ENCODE measurements around the gene ENAH.

The ENAH gene

GRCh38 chr1:225613006-225613405, 39.9 kb downstream of the ENAH start:
- no peak overlapping the region for H3K27ac ChIP-seq (ENCODE audit: low read depth, low read length, poor library complexity, severe bottlenecking)
- H3K4me3 ChIP-seq (ENCODE audit: low read depth, low read length, poor library complexity, severe bottlenecking) = no peak overlapping the region
- H3K4me1 ChIP-seq (ENCODE audit: insufficient read depth, low read length, severe bottlenecking) = no peaks in the 10 kb centered on the region
- H4K20me1 ChIP-seq (ENCODE audit: insufficient read depth, low read length) = no peaks in the 10 kb centered on the region
- no peak overlapping the region for H3K4me2 ChIP-seq (ENCODE audit: low read length)
- H3K9me2 ChIP-seq (ENCODE audit: low read depth, low read length) = no peaks in the 10 kb centered on the region
- no peak for TF ChIP-seq EZH2 (IDR thresholded peaks at IDR 0.05; ENCODE audit: borderline replicate concordance, low read length)
- H3K36me3 ChIP-seq (ENCODE audit: insufficient read depth, low read length) = no peaks in the 10 kb centered on the region
- H3K9me3 ChIP-seq (ENCODE audit: low read length) = no peaks in the 10 kb centered on the region
- no peak overlapping the region for H2AFZ ChIP-seq (ENCODE audit: low read length)
- H3F3A ChIP-seq (ENCODE audit: insufficient read depth, low read length) = no peaks in the 10 kb centered on the region
- no peak overlapping the region for H3K9ac ChIP-seq (ENCODE audit: low read length)
- H3K27me3 ChIP-seq (ENCODE audit: insufficient read depth, low read length) = peaks cover 2% of the 10 kb centered on the region; the same call in 1 of the 2 replicates
- no peaks in the 10 kb centered on the region for H3K79me2 ChIP-seq (ENCODE audit: insufficient read depth, low read length)

DNA sequence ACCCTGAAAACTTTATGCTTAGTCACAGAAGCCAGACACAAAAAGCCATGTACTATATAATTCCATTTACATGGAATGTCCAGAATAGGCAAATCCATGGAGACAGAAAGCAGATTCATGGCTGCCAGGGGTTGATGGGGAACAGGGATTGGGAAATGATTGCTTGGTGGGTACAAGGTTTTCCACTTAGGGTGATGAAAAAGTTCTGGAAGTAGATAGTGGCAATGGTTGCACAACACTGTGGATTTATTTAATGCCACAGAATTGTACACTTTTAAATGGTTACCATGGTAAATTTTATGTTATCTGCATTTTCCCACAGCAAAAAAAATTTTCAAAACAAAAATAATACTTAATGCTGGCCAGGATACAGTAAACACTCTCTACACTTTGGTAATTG, 40.6 kb downstream of the ENAH start:
- TF ChIP-seq CTCF (IDR thresholded peaks at IDR 0.05; ENCODE audit: low read length) = no peak
- no peaks in the 10 kb centered on the region for H3K9me2 ChIP-seq (ENCODE audit: low read depth, low read length)
- no peaks in the 10 kb centered on the region for H3K9me3 ChIP-seq (ENCODE audit: low read length)
- no peak overlapping the region for H3K4me3 ChIP-seq (ENCODE audit: low read depth, low read length, poor library complexity, severe bottlenecking)
- H3K27me3 ChIP-seq (ENCODE audit: insufficient read depth, low read length) = no peaks in the 10 kb centered on the region
- no peaks in the 10 kb centered on the region for H3K4me1 ChIP-seq (ENCODE audit: insufficient read depth, low read length, severe bottlenecking)
- no peak overlapping the region for H3K9ac ChIP-seq (ENCODE audit: low read length)
- no peaks in the 10 kb centered on the region for H3K36me3 ChIP-seq (ENCODE audit: insufficient read depth, low read length)
- H3K79me2 ChIP-seq (ENCODE audit: insufficient read depth, low read length) = no peaks in the 10 kb centered on the region
- no peak overlapping the region for H3K4me2 ChIP-seq (ENCODE audit: low read length)
- H3K27ac ChIP-seq (ENCODE audit: low read depth, low read length, poor library complexity, severe bottlenecking) = no peak overlapping the region
- H4K20me1 ChIP-seq (ENCODE audit: insufficient read depth, low read length) = no peaks in the 10 kb centered on the region
- H2AFZ ChIP-seq (ENCODE audit: low read length) = no peak overlapping the region
- H3F3A ChIP-seq (ENCODE audit: insufficient read depth, low read length) = no peaks in the 10 kb centered on the region

- TF ChIP-seq CTCF (IDR thresholded peaks at IDR 0.05; ENCODE audit: low read length) (no peak), EZH2 (IDR thresholded peaks at IDR 0.05; ENCODE audit: borderline replicate concordance, low read length) (no peak)
Observed at GRCh38 chr1:225611537-225612223, 41.2 kb downstream of the ENAH start.

DNA sequence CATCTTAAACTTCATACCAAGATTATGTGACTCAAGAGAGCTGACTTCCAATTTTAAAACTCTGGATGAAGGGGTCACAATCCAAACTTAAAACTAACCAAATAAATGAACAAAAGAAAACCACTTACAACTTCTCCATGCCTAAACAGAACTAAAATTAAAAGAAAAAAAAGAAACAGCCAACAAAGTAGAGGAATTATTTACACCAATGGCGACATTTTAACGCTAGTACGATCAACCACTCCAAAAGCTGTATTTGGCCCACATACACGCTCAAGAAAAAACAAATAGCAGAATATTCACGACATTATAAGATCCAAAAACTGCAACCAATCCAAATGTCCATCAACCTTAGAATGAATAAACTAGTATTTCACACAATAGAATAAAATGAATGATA, 42.4 kb downstream of the ENAH start:
- Histone ChIP-seq H3K4me2 (ENCODE audit: low read length) (no peak overlapping the region), H3F3A (ENCODE audit: insufficient read depth, low read length) (no peaks in the 10 kb centered on the region), H3K79me2 (ENCODE audit: insufficient read depth, low read length) (no peaks in the 10 kb centered on the region), H3K36me3 (ENCODE audit: insufficient read depth, low read length) (no peaks in the 10 kb centered on the region), H3K4me3 (ENCODE audit: low read depth, low read length, poor library complexity, severe bottlenecking) (no peak overlapping the region), H3K4me1 (ENCODE audit: insufficient read depth, low read length, severe bottlenecking) (no peaks in the 10 kb centered on the region), H3K9me3 (ENCODE audit: low read length) (no peaks in the 10 kb centered on the region), H2AFZ (ENCODE audit: low read length) (peak overlapping the region; percentile 70; the same call in 1 of the 2 replicates), H3K27me3 (ENCODE audit: insufficient read depth, low read length) (no peaks in the 10 kb centered on the region), H3K27ac (ENCODE audit: low read depth, low read length, poor library complexity, severe bottlenecking) (no peak overlapping the region), H3K9me2 (ENCODE audit: low read depth, low read length) (no peaks in the 10 kb centered on the region), H3K9ac (ENCODE audit: low read length) (no peak overlapping the region), H4K20me1 (ENCODE audit: insufficient read depth, low read length) (no peaks in the 10 kb centered on the region)
- no peak for TF ChIP-seq EZH2 (IDR thresholded peaks at IDR 0.05; ENCODE audit: borderline replicate concordance, low read length)
- no peak for TF ChIP-seq CTCF (IDR thresholded peaks at IDR 0.05; ENCODE audit: low read length)

More at GRCh38 chr1:225611537-225612223, 41.2 kb downstream of the ENAH start:
- H3K9me3 ChIP-seq (ENCODE audit: low read length) = no peaks in the 10 kb centered on the region
- no peaks in the 10 kb centered on the region for H3K4me1 ChIP-seq (ENCODE audit: insufficient read depth, low read length, severe bottlenecking)
- H3K9ac ChIP-seq (ENCODE audit: low read length) = no peak overlapping the region
- H3K79me2 ChIP-seq (ENCODE audit: insufficient read depth, low read length) = no peaks in the 10 kb centered on the region
- H3K4me2 ChIP-seq (ENCODE audit: low read length) = no peak overlapping the region
- H3K27me3 ChIP-seq (ENCODE audit: insufficient read depth, low read length) = no peaks in the 10 kb centered on the region
- H4K20me1 ChIP-seq (ENCODE audit: insufficient read depth, low read length) = no peaks in the 10 kb centered on the region
- no peaks in the 10 kb centered on the region for H3K9me2 ChIP-seq (ENCODE audit: low read depth, low read length)
- H3F3A ChIP-seq (ENCODE audit: insufficient read depth, low read length) = no peaks in the 10 kb centered on the region
- H3K4me3 ChIP-seq (ENCODE audit: low read depth, low read length, poor library complexity, severe bottlenecking) = no peak overlapping the region
- no peak overlapping the region for H3K27ac ChIP-seq (ENCODE audit: low read depth, low read length, poor library complexity, severe bottlenecking)
- no peaks in the 10 kb centered on the region for H3K36me3 ChIP-seq (ENCODE audit: insufficient read depth, low read length)
- H2AFZ ChIP-seq (ENCODE audit: low read length) = no peak overlapping the region
